PFSK-1 (cell line): ENCODE results near the gene GADD45G.

Experiments
- FOXP2 ChIP-seq: optimal IDR thresholded peaks from 2 replicates; pipeline ENCODE3; 2011; ENCODE audit warnings: borderline replicate concordance, control low read depth, inconsistent platforms; ENCODE audit not compliant: insufficient read depth; ENCODE audit errors: extremely low read length, extremely low read depth
- POLR2AphosphoS5 ChIP-seq: IDR thresholded peaks from 2 replicates; pipeline ENCODE4 v1.6.1; 2012; ENCODE audit warnings: low read depth, mild to moderate bottlenecking, control low read depth, low read length, moderate library complexity
- REST ChIP-seq, 2 experiments: IDR thresholded peaks; 2 replicates each; pipeline versions ENCODE4 v1.6.1 to v1.8.0; 2011 to 2012; ENCODE audit warnings: low read depth in 2 of 2, low read length in 2 of 2, control low read depth in 1 of 2, inconsistent platforms in 1 of 2, mild to moderate bottlenecking in 1 of 2, moderate library complexity in 1 of 2; ENCODE audit not compliant: insufficient read depth in 1 of 2
- SIN3A ChIP-seq: IDR thresholded peaks from 2 replicates; pipeline ENCODE4 v1.6.1; 2012; ENCODE audit warnings: mild to moderate bottlenecking, low read length, moderate library complexity, borderline replicate concordance; ENCODE audit not compliant: insufficient read depth
- TAF1 ChIP-seq: IDR thresholded peaks from 2 replicates; pipeline ENCODE4 v1.6.1; 2012; ENCODE audit warnings: low read length, control low read depth, borderline replicate concordance; ENCODE audit not compliant: insufficient read depth

The GADD45G gene

GRCh38 chr9:89654025-89654662 is 49.3 kb downstream of the GADD45G start:
- no peak for TF ChIP-seq POLR2AphosphoS5
- TF ChIP-seq REST (IDR thresholded peaks at IDR 0.05; ENCODE audit: insufficient read depth in 1 of 2, low read depth in 2 of 2, low read length in 2 of 2) = no peak
- TF ChIP-seq FOXP2 = no peak
- TF ChIP-seq TAF1 = no peak
- no peak for TF ChIP-seq SIN3A

DNA sequence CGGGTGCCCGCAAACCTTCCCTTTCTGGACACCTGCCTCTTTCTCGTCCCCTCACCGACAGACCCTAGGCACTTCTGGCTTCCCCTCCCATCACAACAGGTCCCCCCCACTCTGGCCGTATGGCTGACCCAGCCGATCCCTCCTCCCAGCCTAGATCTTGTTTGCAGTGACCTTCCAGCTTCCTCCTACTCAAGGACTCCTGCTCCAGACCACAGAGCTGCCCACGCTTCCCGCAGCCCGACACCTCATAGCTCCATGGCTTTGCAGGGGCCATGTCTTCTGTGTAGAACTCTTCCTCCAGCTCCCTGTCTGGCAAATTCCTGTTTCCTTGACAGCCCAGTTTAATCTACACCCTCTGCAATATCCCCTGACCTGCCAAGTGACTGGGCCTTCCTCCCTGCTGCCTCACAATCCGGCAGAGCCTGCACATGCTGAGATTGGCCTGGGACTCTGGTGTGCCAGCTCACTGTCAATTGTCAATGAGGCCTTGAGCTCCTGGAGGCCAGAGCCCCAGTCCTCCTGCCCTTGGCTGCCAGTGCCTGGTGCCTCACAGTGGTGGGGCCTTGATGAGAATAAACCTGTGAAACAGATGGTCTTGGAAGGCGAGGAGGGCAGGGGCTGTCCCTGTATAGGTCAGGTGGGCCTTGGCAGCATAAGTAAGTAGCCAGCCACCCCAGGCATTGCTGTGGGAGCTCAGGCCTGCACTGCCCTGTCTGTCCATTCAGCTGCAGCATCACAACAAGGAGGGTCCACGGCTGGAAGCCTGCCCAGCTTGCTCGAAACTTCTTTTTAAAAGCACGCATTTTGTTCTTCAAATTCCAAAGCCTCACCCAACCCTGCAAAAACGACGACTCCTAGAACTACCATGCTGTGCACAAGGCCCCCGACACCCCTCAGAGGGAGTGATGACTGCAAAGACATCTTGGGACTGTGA is 50.5 kb downstream of the GADD45G start:
- no peak for TF ChIP-seq POLR2AphosphoS5
- no peak for TF ChIP-seq FOXP2
- no peak for TF ChIP-seq REST (IDR thresholded peaks at IDR 0.05; ENCODE audit: insufficient read depth in 1 of 2, low read depth in 2 of 2, low read length in 2 of 2)
